ENCODE data around the gene NANOS3. TPM values are rescaled to one million over a fixed set of nuclear protein-coding genes. Genes with fewer than 3 reads are reported as not detected.

NANOS3 gene
- total RNA-seq, 4 donors from 2014 or later: 1.2 TPM; not detected in 3

DNA sequence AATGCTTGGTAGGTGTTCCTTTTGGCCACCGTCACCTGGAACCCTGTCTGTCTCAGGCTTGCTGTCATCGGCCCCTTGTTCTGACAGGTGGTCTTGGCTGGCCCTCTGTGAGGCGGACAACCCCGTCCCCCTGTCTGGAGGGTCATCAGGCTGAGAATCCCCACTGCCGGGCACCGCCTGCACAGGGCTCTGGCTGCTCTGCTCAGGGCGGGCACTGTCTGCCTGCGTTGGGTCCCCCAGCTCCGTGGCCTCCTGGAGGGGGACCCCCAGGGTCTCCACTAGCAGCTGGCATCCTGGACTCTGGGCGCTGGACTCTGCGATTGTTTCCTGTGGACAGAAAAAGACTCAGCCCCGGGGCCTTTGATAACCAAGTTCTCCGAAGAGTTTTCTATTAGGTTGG, 13.2 kb downstream of the NANOS3 start:
- no peak overlapping the region for H3K27ac ChIP-seq
- H3K4me3 ChIP-seq: no peak overlapping the region
- H3K4me1 ChIP-seq: no peaks in the 10 kb centered on the region
- no peak for TF ChIP-seq POLR2A (IDR thresholded peaks at IDR 0.05)
- TF ChIP-seq, protein P1, sequence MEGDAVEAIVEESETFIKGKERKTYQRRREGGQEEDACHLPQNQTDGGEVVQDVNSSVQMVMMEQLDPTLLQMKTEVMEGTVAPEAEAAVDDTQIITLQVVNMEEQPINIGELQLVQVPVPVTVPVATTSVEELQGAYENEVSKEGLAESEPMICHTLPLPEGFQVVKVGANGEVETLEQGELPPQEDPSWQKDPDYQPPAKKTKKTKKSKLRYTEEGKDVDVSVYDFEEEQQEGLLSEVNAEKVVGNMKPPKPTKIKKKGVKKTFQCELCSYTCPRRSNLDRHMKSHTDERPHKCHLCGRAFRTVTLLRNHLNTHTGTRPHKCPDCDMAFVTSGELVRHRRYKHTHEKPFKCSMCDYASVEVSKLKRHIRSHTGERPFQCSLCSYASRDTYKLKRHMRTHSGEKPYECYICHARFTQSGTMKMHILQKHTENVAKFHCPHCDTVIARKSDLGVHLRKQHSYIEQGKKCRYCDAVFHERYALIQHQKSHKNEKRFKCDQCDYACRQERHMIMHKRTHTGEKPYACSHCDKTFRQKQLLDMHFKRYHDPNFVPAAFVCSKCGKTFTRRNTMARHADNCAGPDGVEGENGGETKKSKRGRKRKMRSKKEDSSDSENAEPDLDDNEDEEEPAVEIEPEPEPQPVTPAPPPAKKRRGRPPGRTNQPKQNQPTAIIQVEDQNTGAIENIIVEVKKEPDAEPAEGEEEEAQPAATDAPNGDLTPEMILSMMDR (IDR thresholded peaks at IDR 0.05): no peak
- intact Hi-C loops (cut with DNase I; ENCODE audit: low total_unique reads): no loop called here
- H3K36me3 ChIP-seq: no peaks in the 10 kb centered on the region
- no peak for DNase-seq
- H3K9me3 ChIP-seq: no peaks in the 10 kb centered on the region
- H3K27me3 ChIP-seq: no peaks in the 10 kb centered on the region

DNA sequence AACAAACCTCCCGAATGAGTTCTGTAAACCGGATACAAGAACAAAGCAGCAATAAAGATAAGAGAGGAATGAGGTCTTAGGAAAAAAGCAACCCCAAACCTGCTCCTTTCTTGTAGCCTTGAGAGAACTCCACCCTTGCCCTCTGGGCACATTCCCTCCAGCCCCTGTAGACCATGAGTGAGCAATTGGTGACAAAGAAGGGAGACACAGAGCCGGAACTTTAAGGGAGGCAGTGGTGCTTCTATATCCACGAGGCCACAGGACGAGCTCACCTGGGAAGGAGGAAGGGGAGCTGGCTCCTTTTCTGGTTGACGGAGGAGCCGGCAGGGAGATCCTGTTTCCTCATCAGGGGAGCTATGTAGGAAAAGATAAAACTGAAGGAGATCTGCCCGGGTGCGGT, 15.9 kb downstream of the NANOS3 start:
- no peak for DNase-seq
- Histone ChIP-seq H3K27me3 (no peaks in the 10 kb centered on the region), H3K4me1 (no peaks in the 10 kb centered on the region), H3K27ac (no peak overlapping the region), H3K4me3 (no peak overlapping the region), H3K36me3 (no peaks in the 10 kb centered on the region), H3K9me3 (no peaks in the 10 kb centered on the region)
- intact Hi-C loops (cut with DNase I; ENCODE audit: low total_unique reads): no loop called here
- no peak for TF ChIP-seq POLR2A (IDR thresholded peaks at IDR 0.05)

DNA sequence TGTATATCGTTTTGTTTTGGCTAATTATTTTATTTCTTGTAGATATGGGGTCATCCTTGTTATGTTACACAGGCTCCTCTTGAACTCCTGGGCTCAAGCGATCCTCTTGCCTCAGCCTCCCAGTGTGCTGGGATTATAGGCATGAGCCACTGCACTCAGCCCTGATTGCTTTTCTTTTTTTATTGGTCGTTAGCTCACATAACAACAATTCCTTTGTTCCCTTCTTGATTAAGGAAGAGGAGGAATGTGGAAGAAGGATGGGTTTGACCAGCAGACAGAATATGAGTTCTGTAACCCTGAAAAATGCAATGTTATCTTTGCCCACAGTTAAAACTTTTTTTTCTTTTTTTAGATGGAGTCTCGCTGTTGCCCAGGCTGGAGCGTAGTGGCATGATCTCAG, 17.6 kb downstream of the NANOS3 start:
- no peak for DNase-seq
- TF ChIP-seq, protein P1 (IDR thresholded peaks at IDR 0.05): no peak
- no peak for TF ChIP-seq POLR2A (IDR thresholded peaks at IDR 0.05)
- Histone ChIP-seq H3K9me3 (no peaks in the 10 kb centered on the region), H3K27ac (no peak overlapping the region), H3K4me1 (no peaks in the 10 kb centered on the region), H3K36me3 (no peaks in the 10 kb centered on the region), H3K27me3 (no peaks in the 10 kb centered on the region), H3K4me3 (no peak overlapping the region)
- intact Hi-C loops (cut with DNase I; ENCODE audit: low total_unique reads): no loop called here

GRCh38 chr19:13896227-13896626, 19.3 kb downstream of the NANOS3 start:
- TF ChIP-seq POLR2A (IDR thresholded peaks at IDR 0.05): no peak
- TF ChIP-seq, protein P1 (IDR thresholded peaks at IDR 0.05): no peak
- intact Hi-C loops (cut with DNase I; ENCODE audit: low total_unique reads): no loop called here
- no peak for DNase-seq

DNA sequence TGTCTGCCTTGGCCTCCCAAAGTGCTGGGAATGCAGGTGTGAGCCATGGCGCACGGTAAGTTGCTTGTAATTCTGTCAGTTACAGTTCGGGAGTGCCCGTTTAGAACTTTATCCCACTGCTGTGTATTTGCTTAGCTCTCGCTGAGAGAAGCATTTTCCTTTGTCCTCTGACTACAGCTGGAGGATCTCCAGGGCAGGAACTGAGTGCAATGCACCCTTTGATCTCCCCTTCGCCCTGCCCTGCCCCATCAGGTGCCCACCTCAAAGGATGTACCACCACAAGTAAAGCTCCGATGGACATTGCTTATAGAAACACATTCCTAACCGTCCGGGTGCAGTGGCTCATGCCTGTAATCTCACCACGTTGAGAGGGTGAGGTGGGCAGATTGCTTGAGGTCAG, 22.5 kb downstream of the NANOS3 start:
- no peak overlapping the region for H3K4me3 ChIP-seq
- no peak overlapping the region for H3K27ac ChIP-seq
- DNase-seq: no peak
- TF ChIP-seq, protein P1 (IDR thresholded peaks at IDR 0.05): no peak
- TF ChIP-seq POLR2A (IDR thresholded peaks at IDR 0.05): no peak
- intact Hi-C loops (cut with DNase I; ENCODE audit: low total_unique reads): no loop called here
- H3K4me1 ChIP-seq: no peaks in the 10 kb centered on the region
- no peaks in the 10 kb centered on the region for H3K36me3 ChIP-seq
- H3K27me3 ChIP-seq: no peaks in the 10 kb centered on the region
- H3K9me3 ChIP-seq: no peaks in the 10 kb centered on the region

More at GRCh38 chr19:13896227-13896626, 19.3 kb downstream of the NANOS3 start:
- Histone ChIP-seq H3K27ac (no peak overlapping the region), H3K4me3 (no peak overlapping the region), H3K36me3 (no peaks in the 10 kb centered on the region), H3K27me3 (no peaks in the 10 kb centered on the region), H3K4me1 (no peaks in the 10 kb centered on the region), H3K9me3 (no peaks in the 10 kb centered on the region)
